ENCODE measurements around the gene NUDT5. TPM values are rescaled to one million over a fixed set of nuclear protein-coding genes. Genes with fewer than 3 reads are reported as not detected.
A peak's percentile ranks its signal among the peaks of the same experiment; 100 is the strongest.

Gene NUDT5
- total RNA-seq, 1 donor from 2014 or later = 121 TPM

- H3K9me3 Mint-ChIP-seq = no peaks in the 10 kb centered on the region
- H3K36me3 Mint-ChIP-seq (ENCODE audit: low read depth) = peaks cover 52% of the 10 kb centered on the region
- DNase-seq (ENCODE audit: low spot score) = no peak
- intact Hi-C loops (cut with micrococcal nuclease) = no loop called here
- H3K4me1 Mint-ChIP-seq (ENCODE audit: low read depth) = peaks cover 3% of the 10 kb centered on the region
- H3K4me3 Mint-ChIP-seq = no peak overlapping the region
- no peak overlapping the region for H3K27ac Mint-ChIP-seq
- H3K27me3 Mint-ChIP-seq (ENCODE audit: insufficient read depth) = no peaks in the 10 kb centered on the region
These were observed 55.7 kb downstream of the NUDT5 start for GRCh38 chr10:12140038-12140437.

DNA sequence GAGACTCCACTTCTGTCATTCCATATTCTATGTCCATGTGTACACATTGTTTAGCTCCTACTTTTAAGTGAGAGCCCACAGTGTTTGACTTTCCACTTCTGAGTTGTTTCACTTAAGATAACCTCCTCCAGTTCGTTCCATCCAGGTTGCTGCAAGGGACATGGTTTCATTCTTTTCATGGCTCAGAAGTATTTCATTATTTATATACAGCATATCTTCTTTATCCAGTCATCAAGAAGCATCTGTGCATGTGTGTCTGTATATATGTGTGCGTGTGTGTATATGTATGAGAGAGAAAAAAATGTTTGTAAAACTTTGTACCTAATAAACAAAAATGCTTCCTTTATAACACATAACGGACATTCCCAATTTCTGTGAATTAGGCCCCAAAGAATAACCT lies 60.1 kb downstream of the NUDT5 start:
- Mint-ChIP-seq H3K36me3 (ENCODE audit: low read depth) (peaks cover 33% of the 10 kb centered on the region), H3K27me3 (ENCODE audit: insufficient read depth) (no peaks in the 10 kb centered on the region), H3K27ac (no peak overlapping the region), H3K4me1 (ENCODE audit: low read depth) (peaks cover 19% of the 10 kb centered on the region), H3K9me3 (no peaks in the 10 kb centered on the region), H3K4me3 (no peak overlapping the region)
- DNase-seq (ENCODE audit: low spot score) = no peak
- intact Hi-C loops (cut with micrococcal nuclease) = no loop called here

DNA sequence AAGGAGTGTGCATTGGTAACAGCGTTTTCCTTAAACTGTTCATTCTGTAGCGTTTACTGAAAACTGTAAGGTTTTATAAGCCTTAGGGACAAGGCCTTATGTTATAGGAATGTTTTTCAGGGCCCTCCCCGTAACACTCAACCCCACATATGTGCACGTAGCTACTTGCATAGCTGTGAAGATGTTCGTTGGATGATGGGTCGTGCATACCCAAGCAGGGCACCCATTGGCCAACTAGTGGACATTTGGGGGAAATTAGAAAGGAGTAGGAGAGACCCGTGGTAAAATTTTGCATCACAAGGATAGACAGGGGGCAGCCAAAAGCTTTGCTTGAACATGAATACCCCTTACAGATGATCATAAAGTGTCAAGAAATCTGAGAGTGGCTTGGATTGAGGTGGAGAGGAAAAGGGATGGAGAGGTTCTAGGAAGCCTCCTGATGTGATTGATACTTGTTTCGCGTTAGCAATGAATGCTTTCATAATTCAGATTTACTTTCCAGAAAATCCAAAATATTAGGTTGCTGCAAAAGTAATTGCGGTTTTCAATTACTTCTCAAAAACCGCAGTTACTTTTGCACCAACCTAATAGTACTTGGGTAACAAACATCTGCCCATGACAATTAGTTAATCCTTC lies 65.3 kb downstream of the NUDT5 start:
- H3K27me3 Mint-ChIP-seq (ENCODE audit: insufficient read depth) = no peaks in the 10 kb centered on the region
- peak; percentile 37 for DNase-seq (ENCODE audit: low spot score)
- intact Hi-C loops (cut with micrococcal nuclease) = loop anchor here (1.0 kb wide), 1 partner anchor 65 kb away; the partner anchor contains the start of gene NUDT5

DNA sequence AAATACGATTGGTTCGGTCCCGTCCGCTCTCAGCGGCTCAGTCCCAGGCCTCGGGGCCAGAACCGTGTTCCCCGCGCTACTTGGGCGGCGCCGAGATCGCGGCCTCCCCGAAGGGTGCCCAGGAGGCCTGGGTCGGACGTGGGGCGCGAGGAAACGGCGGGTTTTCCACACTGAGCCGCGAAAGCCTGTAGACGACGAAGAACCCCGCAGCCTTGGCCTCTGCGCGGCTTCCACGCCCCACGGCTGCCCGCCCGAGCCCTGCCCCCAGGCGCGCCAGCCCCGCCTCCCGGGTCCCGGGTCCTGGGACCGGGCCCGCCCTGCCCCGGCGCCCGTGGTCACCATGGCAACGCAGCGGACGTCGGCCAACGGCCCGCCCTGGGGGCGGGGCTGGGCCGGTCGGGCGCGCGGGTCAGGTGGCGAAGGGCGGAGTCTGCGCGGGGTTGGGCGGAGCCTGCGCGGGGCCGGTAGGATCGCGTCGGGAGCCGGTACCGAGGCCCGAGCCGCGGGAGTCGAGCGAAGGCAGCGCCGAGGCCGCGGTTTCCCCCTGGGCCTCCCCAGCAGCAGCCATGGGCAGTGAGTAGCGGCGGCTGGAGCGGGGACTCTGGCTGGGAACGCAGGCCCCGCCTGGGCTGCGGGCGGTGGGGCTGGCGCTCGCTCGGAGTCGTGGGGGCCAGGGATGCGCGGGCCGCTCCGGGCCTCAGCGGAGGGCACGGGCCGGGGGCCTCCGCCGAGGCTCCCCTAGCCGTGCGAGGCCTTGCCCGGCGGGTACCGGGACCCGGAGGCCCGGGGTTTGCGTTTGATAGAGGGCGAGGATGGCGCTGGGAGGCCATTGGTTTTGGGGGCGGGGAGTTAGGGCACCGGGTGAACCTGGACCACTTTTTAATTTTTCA lies 66.2 kb downstream of the NUDT5 start, which contains the start of gene SEC61A2:
Gene SEC61A2, plus strand, starts transcription at position 456 of the 890 bp plus-strand sequence. Its CDS starts 111 bp downstream, at position 567.
- DNase-seq (ENCODE audit: low spot score) = peak; percentile 99
- intact Hi-C loops (cut with micrococcal nuclease) = loop anchor here (1.0 to 10.0 kb wide), 6 partner anchors 17 to 1219 kb away; partner anchors contain the start of genes DHTKD1, NUDT5, SEPHS1 and UPF2
- peaks cover 49% of the 10 kb centered on the region for H3K4me1 Mint-ChIP-seq (ENCODE audit: low read depth)
- no peaks in the 10 kb centered on the region for H3K9me3 Mint-ChIP-seq
- H3K36me3 Mint-ChIP-seq (ENCODE audit: low read depth) = peaks cover 23% of the 10 kb centered on the region
- no peaks in the 10 kb centered on the region for H3K27me3 Mint-ChIP-seq (ENCODE audit: insufficient read depth)
- peak within 1 kb of the TSS; percentile 90 for H3K27ac Mint-ChIP-seq
- H3K4me3 Mint-ChIP-seq = peak within 1 kb of the TSS; percentile 94

More for the DNA sequence above, 65.3 kb downstream of the NUDT5 start:
- Mint-ChIP-seq H3K4me3 (peak overlapping the region; percentile 94), H3K4me1 (ENCODE audit: low read depth) (peaks cover 46% of the 10 kb centered on the region), H3K9me3 (no peaks in the 10 kb centered on the region), H3K27ac (peak overlapping the region; percentile 90), H3K36me3 (ENCODE audit: low read depth) (peaks cover 24% of the 10 kb centered on the region)

- H3K36me3 Mint-ChIP-seq (ENCODE audit: low read depth) = peaks cover 46% of the 10 kb centered on the region
- H3K27ac Mint-ChIP-seq = peak overlapping the region; percentile 95
- peak overlapping the region; percentile 59 for H3K4me3 Mint-ChIP-seq
- DNase-seq (ENCODE audit: low spot score) = no peak
- H3K27me3 Mint-ChIP-seq (ENCODE audit: insufficient read depth) = no peaks in the 10 kb centered on the region
- intact Hi-C loops (cut with micrococcal nuclease) = loop anchor here (1.0 to 10.0 kb wide), 9 partner anchors 8 to 1181 kb away; partner anchors contain the start of genes MCM10 and NUDT5
- peaks cover 34% of the 10 kb centered on the region for H3K4me1 Mint-ChIP-seq (ENCODE audit: low read depth)
- H3K9me3 Mint-ChIP-seq = no peaks in the 10 kb centered on the region
These were observed 74.0 kb downstream of the NUDT5 start for GRCh38 chr10:12121673-12122072.

Other genes starting within 250 kb of the NUDT5 start
- 38.9 and 43.6 TPM in 2 replicates for gene UPF2, start 153.1 kb downstream of the NUDT5 start, total RNA-seq
- gene DHTKD1, start 126.9 kb downstream of the NUDT5 start, total RNA-seq = 19.9 and 22.6 TPM in 2 replicates
- 21.9 and 22.1 TPM in 2 replicates for gene SEC61A2, start 66.2 kb downstream of the NUDT5 start, total RNA-seq
- gene CDC123, start 297 bp upstream of the NUDT5 start, total RNA-seq = 190 and 191 TPM in 2 replicates
- 6.8 and 7.4 TPM in 2 replicates for gene CAMK1D, start 153.7 kb upstream of the NUDT5 start, total RNA-seq